SU-DHL-6 (cell line): ENCODE data around the gene FCHSD2.
"Not testable (repeated sequence)": the region's sequence is repeated elsewhere in the genome, so short reads cannot be mapped to it uniquely, and the experiment has no call there.

Experiments
- EZH2phosphoT487 ChIP-seq: fragments of 200-600 bp; sonication (generic), shearing (Covaris generic); conservative IDR thresholded peaks from 2 replicates; pipeline ENCODE4 v1.6.1; 2018; ENCODE audit warnings: mild to moderate bottlenecking, antibody characterized with exemption, low read length, moderate library complexity, mixed read lengths
- TF ChIP-seq, protein P1 (sequence below): fragments of 200-600 bp; sonication (generic); IDR thresholded peaks from one replicate; pipeline ENCODE4 v1.5.1; 2017; ENCODE audit warnings: antibody characterized with exemption, mild to moderate bottlenecking, low read length, moderate library complexity; ENCODE audit not compliant: insufficient read depth, poor library complexity, severe bottlenecking

- TF ChIP-seq, protein P1, sequence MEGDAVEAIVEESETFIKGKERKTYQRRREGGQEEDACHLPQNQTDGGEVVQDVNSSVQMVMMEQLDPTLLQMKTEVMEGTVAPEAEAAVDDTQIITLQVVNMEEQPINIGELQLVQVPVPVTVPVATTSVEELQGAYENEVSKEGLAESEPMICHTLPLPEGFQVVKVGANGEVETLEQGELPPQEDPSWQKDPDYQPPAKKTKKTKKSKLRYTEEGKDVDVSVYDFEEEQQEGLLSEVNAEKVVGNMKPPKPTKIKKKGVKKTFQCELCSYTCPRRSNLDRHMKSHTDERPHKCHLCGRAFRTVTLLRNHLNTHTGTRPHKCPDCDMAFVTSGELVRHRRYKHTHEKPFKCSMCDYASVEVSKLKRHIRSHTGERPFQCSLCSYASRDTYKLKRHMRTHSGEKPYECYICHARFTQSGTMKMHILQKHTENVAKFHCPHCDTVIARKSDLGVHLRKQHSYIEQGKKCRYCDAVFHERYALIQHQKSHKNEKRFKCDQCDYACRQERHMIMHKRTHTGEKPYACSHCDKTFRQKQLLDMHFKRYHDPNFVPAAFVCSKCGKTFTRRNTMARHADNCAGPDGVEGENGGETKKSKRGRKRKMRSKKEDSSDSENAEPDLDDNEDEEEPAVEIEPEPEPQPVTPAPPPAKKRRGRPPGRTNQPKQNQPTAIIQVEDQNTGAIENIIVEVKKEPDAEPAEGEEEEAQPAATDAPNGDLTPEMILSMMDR, result not testable (repeated sequence)
- not testable (repeated sequence) for TF ChIP-seq EZH2phosphoT487
Measured at GRCh38 chr11:73061857-73062424, 80.2 kb downstream of the FCHSD2 start.
